Fibroblast of skin of left quadriceps (primary cell): ENCODE measurements around the gene TOP2A.
"Not testable (repeated sequence)": the region's sequence is repeated elsewhere in the genome, so short reads cannot be mapped to it uniquely, and the experiment has no call there.

Experiments used
- DNase-seq, 2 experiments: peaks; one replicate each; pipeline ENCODE4 v3.0.0-alpha.2; 2013; ENCODE audit warnings: low read depth in 2 of 2

TOP2A gene

GRCh38 chr17:40376541-40376940 lies 41.2 kb downstream of the TOP2A start:
- not testable (repeated sequence) for DNase-seq

- DNase-seq: not testable (repeated sequence)
Measured at GRCh38 chr17:40375786-40376185, 41.9 kb downstream of the TOP2A start.

GRCh38 chr17:40374821-40375498 lies 42.7 kb downstream of the TOP2A start:
- DNase-seq: no peak

GRCh38 chr17:40373999-40374398 lies 43.7 kb downstream of the TOP2A start:
- DNase-seq: no peak

- peak; percentile 19 to 36 for DNase-seq
Measured at GRCh38 chr17:40373324-40373723, 44.4 kb downstream of the TOP2A start.

GRCh38 chr17:40372644-40373043 lies 45.1 kb downstream of the TOP2A start:
- DNase-seq: not testable (repeated sequence)

- no peak for DNase-seq
Measured at GRCh38 chr17:40372031-40372430, 45.7 kb downstream of the TOP2A start.

GRCh38 chr17:40371261-40371929 lies 46.3 kb downstream of the TOP2A start:
- no peak for DNase-seq

- no peak for DNase-seq
Measured at GRCh38 chr17:40369923-40370322, 47.8 kb downstream of the TOP2A start.

- not testable (repeated sequence) for DNase-seq
Measured at GRCh38 chr17:40367728-40368127, 50.0 kb downstream of the TOP2A start.

GRCh38 chr17:40366861-40367518 lies 50.7 kb downstream of the TOP2A start:
- DNase-seq: no peak

GRCh38 chr17:40366076-40366860 lies 51.4 kb downstream of the TOP2A start:
- no peak for DNase-seq

- DNase-seq: no peak
Measured at GRCh38 chr17:40364906-40365305, 52.8 kb downstream of the TOP2A start.

- no peak for DNase-seq
Measured at GRCh38 chr17:40364121-40364861, 53.4 kb downstream of the TOP2A start, which contains the start of gene GJD3. GJD3 (minus strand) TSS chr17:40364737; CDS start chr17:40363815, 922 bp downstream.

- no peak for DNase-seq
Measured at GRCh38 chr17:40363111-40363827, 54.4 kb downstream of the TOP2A start.

- no peak for DNase-seq
Measured at GRCh38 chr17:40362696-40363110, 55.0 kb downstream of the TOP2A start.

GRCh38 chr17:40361925-40362695 lies 55.6 kb downstream of the TOP2A start:
- DNase-seq: no peak

GRCh38 chr17:40361063-40361924 lies 56.4 kb downstream of the TOP2A start:
- DNase-seq: no peak

GRCh38 chr17:40360091-40360490 lies 57.6 kb downstream of the TOP2A start:
- DNase-seq: no peak
